GM21723 (cell line): Measurements from ENCODE around the gene METTL23.

Source experiments
- ATAC-seq: cut with Tn5 transposase; IDR thresholded peaks from one replicate; pipeline ENCODE4 v1.9.1; 2021; ENCODE audit warnings: mild to moderate bottlenecking, moderate library complexity; ENCODE audit not compliant: unreplicated experiment

Gene METTL23

DNA sequence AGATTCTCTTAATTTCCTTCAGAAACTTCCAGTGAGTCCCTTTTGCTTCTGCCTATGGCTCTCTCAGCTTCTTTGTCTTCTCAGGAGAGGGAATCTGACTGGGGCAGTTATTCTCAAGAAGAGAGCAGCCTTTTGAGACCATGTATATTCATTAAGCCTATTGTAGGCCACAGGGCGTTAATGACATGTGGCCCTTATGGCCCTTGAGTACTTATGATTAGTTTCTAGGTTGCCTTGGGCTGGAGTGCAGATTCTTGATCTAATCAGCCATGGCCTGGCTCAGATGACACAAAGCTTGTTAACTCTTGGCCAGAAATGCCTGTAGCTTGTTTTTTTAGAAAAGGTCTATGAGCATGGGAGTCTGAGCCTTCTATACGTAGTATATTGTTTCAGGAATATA is 28.6 kb downstream of the METTL23 start:
- no peak for ATAC-seq

DNA sequence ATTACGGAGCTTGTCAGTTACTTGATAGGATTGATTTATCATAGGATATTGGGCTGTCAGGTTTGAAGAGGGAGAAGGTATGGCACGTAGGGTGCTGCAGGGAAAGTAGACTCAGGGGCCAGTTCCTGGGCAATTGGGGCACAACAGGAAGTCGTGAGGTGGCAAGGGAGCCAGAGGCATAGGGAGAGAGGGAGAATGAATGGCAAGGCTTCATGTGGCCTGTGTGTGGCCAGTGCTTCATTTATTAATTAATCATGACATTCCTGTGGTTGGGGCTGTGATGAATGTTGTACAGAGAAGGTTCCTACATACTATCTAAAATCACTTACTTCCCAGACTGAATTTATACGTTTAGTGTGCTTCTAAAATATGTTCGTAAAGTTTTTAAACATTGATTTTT is 30.6 kb downstream of the METTL23 start:
- no peak for ATAC-seq

DNA sequence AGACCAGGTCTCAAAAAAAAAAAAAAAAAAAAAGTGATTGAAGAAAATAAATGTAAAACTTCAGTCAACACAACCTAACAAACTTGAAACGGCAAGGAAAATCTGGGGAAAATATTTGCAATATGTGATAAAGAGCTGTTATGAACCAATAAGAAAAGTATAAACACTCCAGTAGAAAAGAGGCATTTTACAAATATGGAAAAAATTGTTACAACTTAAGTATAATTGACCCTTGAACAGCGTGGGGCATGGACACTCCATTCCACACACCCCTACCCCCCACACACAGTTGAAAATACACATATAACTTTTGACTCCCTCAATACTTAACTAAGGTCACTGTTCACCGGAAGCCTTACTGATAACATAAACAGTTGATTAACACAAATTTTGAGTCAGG is 31.9 kb downstream of the METTL23 start:
- ATAC-seq = no peak

DNA sequence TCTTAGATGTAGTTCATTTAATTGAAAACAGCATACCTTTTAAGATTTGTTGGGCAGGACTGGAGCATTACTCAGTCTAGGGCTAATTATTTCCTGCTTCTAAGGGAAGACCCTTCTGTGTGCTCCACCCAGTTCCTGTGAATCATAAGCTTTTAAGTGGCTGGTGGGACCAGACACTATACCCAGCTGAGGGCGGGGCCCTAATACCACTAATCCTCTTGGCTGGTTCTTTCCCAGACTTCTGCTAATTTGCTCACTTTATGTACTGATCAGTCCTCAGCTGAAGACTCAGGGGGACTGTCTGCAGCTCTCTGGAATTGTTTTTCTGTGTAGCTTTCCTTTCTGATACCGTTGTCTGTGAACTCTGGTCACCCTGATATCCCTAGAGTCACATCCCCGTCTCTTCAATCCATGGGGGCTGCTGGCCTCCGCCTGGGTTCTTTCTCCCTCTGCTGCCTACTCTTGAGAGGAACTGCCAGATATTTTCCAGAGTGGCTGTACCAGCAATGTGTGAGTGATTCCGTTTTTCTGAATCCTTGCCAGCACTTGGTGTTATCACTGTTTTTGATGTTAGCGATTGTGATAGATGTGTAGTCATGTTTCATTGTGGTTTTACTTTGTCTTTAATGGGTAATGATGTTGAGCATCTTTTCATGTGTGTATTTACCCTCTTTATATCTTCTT is 46.3 kb downstream of the METTL23 start:
- no peak for ATAC-seq

DNA sequence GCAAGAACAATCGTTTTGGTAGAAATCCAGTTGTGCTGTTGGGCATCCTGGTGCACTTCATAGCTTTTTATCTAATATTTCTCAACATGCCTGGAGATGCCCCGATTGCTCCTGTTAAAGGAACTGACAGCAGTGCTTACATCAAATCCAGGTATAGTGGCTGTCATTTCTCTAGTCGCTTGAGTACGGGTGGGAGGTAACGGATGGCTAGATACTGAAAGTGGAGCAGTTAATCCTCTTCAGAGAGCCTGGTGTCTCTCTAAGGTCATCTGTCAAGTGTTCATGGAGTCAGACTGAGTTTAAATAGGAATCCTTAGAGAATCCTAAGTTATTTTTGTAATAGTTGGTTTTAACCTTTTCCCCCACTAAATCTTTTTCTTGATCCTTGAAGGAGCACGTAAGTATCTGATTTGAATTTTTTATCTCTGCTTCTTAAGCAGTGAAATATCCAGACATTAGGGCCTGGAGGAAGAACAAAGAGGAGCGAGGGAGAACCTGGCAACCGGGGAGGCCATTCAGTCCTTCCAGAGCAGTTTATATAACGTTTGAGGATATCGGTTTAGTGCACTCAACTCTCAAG is 48.5 kb downstream of the METTL23 start:
- ATAC-seq = no peak

DNA sequence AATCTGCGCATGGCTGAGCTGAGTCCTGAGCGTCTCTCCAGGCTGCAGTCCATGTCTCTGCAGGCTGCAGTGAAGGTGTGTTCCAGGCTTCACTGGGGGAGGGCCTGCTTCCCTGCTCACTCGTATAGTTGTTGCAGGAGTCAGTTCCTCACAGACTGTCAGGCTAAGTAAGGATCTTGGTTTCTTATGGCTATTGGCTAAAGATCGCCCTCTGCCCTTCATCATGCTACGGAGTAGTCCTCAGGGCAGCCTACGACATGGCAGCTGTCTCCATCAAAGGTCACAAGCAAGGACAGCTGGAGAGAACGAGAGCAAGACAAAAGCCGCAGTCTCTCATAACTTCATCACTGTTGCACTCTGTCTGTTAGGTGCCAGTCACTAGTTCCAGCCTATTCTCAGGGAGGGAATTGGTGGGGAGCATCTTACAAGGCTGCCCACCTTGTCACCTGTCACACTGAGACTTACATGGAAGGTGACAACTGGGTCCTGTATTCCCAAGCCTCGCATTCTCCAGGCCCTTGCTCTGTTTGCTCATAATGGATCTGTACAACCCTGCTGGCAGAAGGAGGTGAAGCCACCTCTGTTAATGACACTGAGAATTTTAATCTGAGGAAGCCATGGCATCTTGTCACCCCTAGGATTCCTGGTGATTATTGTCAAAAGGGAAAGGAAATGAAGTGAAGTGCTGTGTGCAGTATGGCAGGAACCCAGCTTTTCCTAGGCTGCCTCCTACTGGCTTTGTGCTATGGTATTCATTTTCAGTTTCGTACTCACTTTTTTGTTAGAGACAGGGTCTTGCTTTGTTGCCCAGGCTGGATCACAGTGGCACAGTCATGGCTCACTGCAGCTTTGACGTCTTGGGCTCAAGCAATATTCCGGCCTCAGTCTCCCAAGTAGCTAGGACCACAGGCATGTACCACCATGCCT is 54.7 kb downstream of the METTL23 start:
- ATAC-seq = no peak

DNA sequence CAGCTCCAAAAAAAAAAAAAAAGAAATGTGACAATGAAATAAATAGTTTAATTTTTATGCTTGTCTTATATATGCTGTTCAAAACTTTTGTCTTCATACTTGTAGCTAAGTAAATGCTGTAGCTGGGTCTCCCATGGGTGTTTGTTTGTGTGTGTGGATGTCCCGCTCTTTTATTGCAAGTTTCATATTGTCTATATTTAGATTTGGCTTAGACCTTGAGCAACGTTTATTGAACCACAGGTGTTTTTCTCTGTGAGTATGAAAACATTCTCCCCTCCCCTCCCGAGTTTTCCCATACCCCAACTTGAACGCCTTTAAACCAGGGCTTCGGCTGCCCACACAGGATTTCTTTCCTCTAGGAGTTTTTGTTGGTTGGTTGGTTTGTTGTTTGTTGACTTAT is 56.5 kb downstream of the METTL23 start:
- no peak for ATAC-seq
